HG03521 (cell line): ENCODE measurements around the gene CLDN18.
A peak's percentile ranks its signal among the peaks of the same experiment; 100 is the strongest.

Experiments
- ATAC-seq: cut with Tn5 transposase; IDR thresholded peaks from one replicate; pipeline ENCODE4 v1.9.1; 2021; ENCODE audit warnings: mild to moderate bottlenecking, moderate library complexity; ENCODE audit not compliant: unreplicated experiment

The CLDN18 gene

GRCh38 chr3:138009476-138010272, at the start of gene CLDN18:
Gene CLDN18, plus strand, starts transcription at chr3:138010165. Its CDS starts 61 bp downstream, at chr3:138010226.
- no peak for ATAC-seq

- ATAC-seq = no peak
Observed at GRCh38 chr3:137962251-137962650, 47.7 kb upstream of the CLDN18 start.

GRCh38 chr3:137963463-137963862, 46.5 kb upstream of the CLDN18 start:
- no peak for ATAC-seq

GRCh38 chr3:137970914-137971831, 38.8 kb upstream of the CLDN18 start:
- peak; percentile 91 for ATAC-seq

GRCh38 chr3:137972396-137972795, 37.6 kb upstream of the CLDN18 start:
- ATAC-seq = no peak

- no peak for ATAC-seq
Observed at GRCh38 chr3:137978328-137978727, 31.6 kb upstream of the CLDN18 start.

- ATAC-seq = no peak
Observed at GRCh38 chr3:137987723-137988122, 22.2 kb upstream of the CLDN18 start.

- peak; percentile 67 for ATAC-seq
Observed at GRCh38 chr3:137988152-137988551, 21.8 kb upstream of the CLDN18 start.

GRCh38 chr3:137988982-137989381, 21.0 kb upstream of the CLDN18 start:
- ATAC-seq = peak; percentile 52

GRCh38 chr3:137990427-137990826, 19.5 kb upstream of the CLDN18 start:
- no peak for ATAC-seq

- no peak for ATAC-seq
Observed at GRCh38 chr3:137992592-137992991, 17.4 kb upstream of the CLDN18 start.

- ATAC-seq = no peak
Observed at GRCh38 chr3:137998121-137999042, 11.6 kb upstream of the CLDN18 start.

- no peak for ATAC-seq
Observed at GRCh38 chr3:138003069-138003468, 6.9 kb upstream of the CLDN18 start.

- no peak for ATAC-seq
Observed at GRCh38 chr3:138005627-138006026, 4.3 kb upstream of the CLDN18 start.

- no peak for ATAC-seq
Observed at GRCh38 chr3:138007898-138008297, 2.1 kb upstream of the CLDN18 start.

GRCh38 chr3:138010273-138010590, 267 bp downstream of the CLDN18 start:
- ATAC-seq = no peak

- ATAC-seq = no peak
Observed at GRCh38 chr3:138011722-138012121, 1.8 kb downstream of the CLDN18 start.

GRCh38 chr3:138012526-138012925, 2.6 kb downstream of the CLDN18 start:
- ATAC-seq = no peak

GRCh38 chr3:138016065-138016464, 6.1 kb downstream of the CLDN18 start:
- ATAC-seq = no peak

GRCh38 chr3:138019281-138020069, 9.5 kb downstream of the CLDN18 start:
- no peak for ATAC-seq
